H1 (cell line): ENCODE measurements around the gene LHPP. TPM values are rescaled to one million over a fixed set of nuclear protein-coding genes. Genes with fewer than 3 reads are reported as not detected.
A peak's percentile ranks its signal among the peaks of the same experiment; 100 is the strongest.

Experiments used
- CTCF ChIA-PET: fragments of 300-600 bp; sonication (Branson Sonifier 250); formaldehyde crosslinking; loops from one replicate; lab custom pipeline; 2021; ENCODE audit not compliant: partially characterized antibody; lab: Charles Lee
- POLR2A ChIA-PET: fragments of 300-600 bp; sonication (Branson Sonifier 250); formaldehyde crosslinking; loops from one replicate; lab custom pipeline; 2021; ENCODE audit warnings: inconsistent platforms; ENCODE audit not compliant: partially characterized antibody; lab: Charles Lee
- DNase-seq, 2 experiments: peaks; one replicate each; pipeline versions ENCODE4 v3.0.0 to v3.0.0-alpha.2; 2010 to 2022; ENCODE audit warnings: low spot score in 2 of 2, low read depth in 1 of 2, mixed read lengths in 1 of 2
- FAIRE-seq: peaks from 2 replicates; lab custom pipeline; 2011; peaks lifted over from hg19 to GRCh38; lab: Jason Lieb, UNC
- H2AFZ ChIP-seq: 2 replicates; pipeline ENCODE4 v1.8.1; 2012; ENCODE audit warnings: low read length, inconsistent platforms
- H2AK5ac ChIP-seq: 2 replicates; pipeline ENCODE4 v1.6.1; 2013; ENCODE audit warnings: low read depth, low read length
- H2BK120ac ChIP-seq: replicated peaks from 2 replicates; pipeline ENCODE3; 2013; ENCODE audit warnings: low read depth, low read length, inconsistent platforms
- H2BK12ac ChIP-seq: 2 replicates; pipeline ENCODE4 v1.6.1; 2013; ENCODE audit warnings: low read depth, low read length
- H2BK15ac ChIP-seq: 2 replicates; pipeline ENCODE4 v1.6.1; 2013; ENCODE audit warnings: low read length
- H2BK20ac ChIP-seq: 2 replicates; pipeline ENCODE4 v1.6.1; 2013; ENCODE audit warnings: low read length
- H2BK5ac ChIP-seq: 2 replicates; pipeline ENCODE4 v1.6.1; 2013; ENCODE audit warnings: low read depth, low read length
- H3K14ac ChIP-seq: 2 replicates; pipeline ENCODE4 v1.6.1; 2013; ENCODE audit warnings: inconsistent platforms; ENCODE audit not compliant: insufficient read length
- H3K18ac ChIP-seq: 2 replicates; pipeline ENCODE4 v1.6.1; 2013; ENCODE audit warnings: low read length; ENCODE audit errors: extremely low read depth
- H3K23ac ChIP-seq: 2 replicates; pipeline ENCODE4 v1.6.1; 2013; ENCODE audit warnings: inconsistent platforms; ENCODE audit not compliant: insufficient read length
- H3K23me2 ChIP-seq: 2 replicates; pipeline ENCODE4 v1.6.1; 2013; ENCODE audit warnings: low read depth, low read length
- H3K27ac ChIP-seq: 2 replicates; pipeline ENCODE4 v1.6.1; 2011; ENCODE audit warnings: low read depth, low read length, inconsistent platforms
- H3K27me3 ChIP-seq, 4 experiments: replicated peaks in 1 of 4; 1 replicate in 1 of 4; 2 replicates in 3 of 4; pipeline versions ENCODE4 v1.6.1 to v1.8.1; 2011 to 2013; ENCODE audit warnings: low read length in 3 of 4, mild to moderate bottlenecking in 3 of 4, inconsistent platforms in 2 of 4, mixed read lengths in 2 of 4, moderate library complexity in 1 of 4; ENCODE audit not compliant: control insufficient read depth in 3 of 4, insufficient read depth in 3 of 4; ENCODE audit errors: extremely low read depth in 1 of 4
- H3K36me3 ChIP-seq, 4 experiments: 2 replicates each; pipeline versions ENCODE4 v1.6.1 to v1.8.1; 2011 to 2013; ENCODE audit warnings: mild to moderate bottlenecking in 4 of 4, low read length in 3 of 4, moderate library complexity in 2 of 4, control low read depth in 1 of 4, inconsistent platforms in 1 of 4; ENCODE audit not compliant: insufficient read depth in 4 of 4, control insufficient read depth in 2 of 4
- H3K4ac ChIP-seq: replicated peaks from 2 replicates; pipeline ENCODE3; 2013; ENCODE audit warnings: low read length, low read depth, mixed read lengths, inconsistent platforms; ENCODE audit not compliant: insufficient read length
- H3K4me1 ChIP-seq, 4 experiments: replicated peaks in 1 of 4; 1 replicate in 1 of 4; 2 replicates in 3 of 4; pipeline versions ENCODE4 v1.6.1 to v1.8.1; 2011 to 2013; ENCODE audit warnings: low read length in 3 of 4, inconsistent platforms in 2 of 4, mixed read lengths in 1 of 4; ENCODE audit not compliant: insufficient read depth in 4 of 4, control insufficient read depth in 3 of 4
- H3K4me2 ChIP-seq, 2 experiments: 2 replicates each; pipeline versions ENCODE4 v1.6.1 to v1.8.1; 2011 to 2013; ENCODE audit warnings: low read depth in 2 of 2, low read length in 2 of 2, control low read depth in 1 of 2, inconsistent platforms in 1 of 2, mild to moderate bottlenecking in 1 of 2; ENCODE audit not compliant: insufficient read depth in 1 of 2
- H3K4me3 ChIP-seq, 4 experiments: fragments of 200-600, 300-600 bp in 1 of 4; sonication (generic), shearing (Covaris generic), sonication (Bioruptor Twin) in 1 of 4; 2 replicates each; pipeline versions ENCODE4 v1.5.1 to v1.8.1; 2011 to 2016; ENCODE audit warnings: low read length in 4 of 4, low read depth in 3 of 4, control low read depth in 2 of 4, inconsistent platforms in 2 of 4, mild to moderate bottlenecking in 2 of 4, mixed read lengths in 1 of 4, moderate library complexity in 1 of 4; ENCODE audit not compliant: insufficient read depth in 2 of 4; ENCODE audit errors: extremely low read depth in 1 of 4
- H3K56ac ChIP-seq: replicated peaks from 2 replicates; pipeline ENCODE3; 2013; ENCODE audit warnings: low read depth, mild to moderate bottlenecking, mixed read lengths, low read length, inconsistent platforms; ENCODE audit not compliant: insufficient read length
- H3K79me1 ChIP-seq: 2 replicates; pipeline ENCODE4 v1.6.1; 2013; ENCODE audit warnings: low read depth, low read length, control low read depth
- H3K79me2 ChIP-seq, 2 experiments: 2 replicates each; pipeline versions ENCODE4 v1.6.1 to v1.8.1; 2012 to 2013; ENCODE audit warnings: low read length in 2 of 2, mild to moderate bottlenecking in 2 of 2, inconsistent platforms in 1 of 2; ENCODE audit not compliant: insufficient read depth in 2 of 2, control insufficient read depth in 1 of 2
- H3K9ac ChIP-seq, 4 experiments: replicated peaks in 1 of 4; 1 replicate in 1 of 4; 2 replicates in 3 of 4; pipeline versions ENCODE4 v1.6.1 to v1.8.1; 2011 to 2013; ENCODE audit warnings: low read depth in 3 of 4, low read length in 3 of 4, control low read depth in 2 of 4, mild to moderate bottlenecking in 2 of 4, moderate library complexity in 2 of 4, inconsistent platforms in 1 of 4; ENCODE audit errors: extremely low read depth in 1 of 4
- H3K9me3 ChIP-seq, 2 experiments: 2 replicates each; pipeline versions ENCODE4 v1.6.1 to v1.8.1; 2012 to 2013; ENCODE audit warnings: mild to moderate bottlenecking in 2 of 2, moderate library complexity in 2 of 2, control low read depth in 1 of 2, inconsistent platforms in 1 of 2, low read depth in 1 of 2, low read length in 1 of 2, mixed read lengths in 1 of 2; ENCODE audit not compliant: insufficient read depth in 2 of 2
- H4K20me1 ChIP-seq, 2 experiments: replicated peaks in 1 of 2; 2 replicates each; pipeline versions ENCODE3 to v1.8.1; 2011 to 2013; ENCODE audit warnings: inconsistent platforms in 2 of 2, low read length in 2 of 2, mild to moderate bottlenecking in 1 of 2; ENCODE audit not compliant: insufficient read depth in 2 of 2, control insufficient read depth in 1 of 2
- H4K5ac ChIP-seq: 2 replicates; pipeline ENCODE4 v1.6.1; 2013; ENCODE audit warnings: low read length, low read depth, mixed read lengths, inconsistent platforms; ENCODE audit not compliant: insufficient read length
- H4K8ac ChIP-seq: 2 replicates; pipeline ENCODE4 v1.8.0; 2013; ENCODE audit warnings: mild to moderate bottlenecking, moderate library complexity, low read length, inconsistent platforms; ENCODE audit not compliant: insufficient read depth; ENCODE audit errors: extremely low read depth
- H4K91ac ChIP-seq: replicated peaks from 2 replicates; pipeline ENCODE3; 2013; ENCODE audit warnings: low read length, mixed read lengths, inconsistent platforms; ENCODE audit not compliant: insufficient read length
- ASH2L ChIP-seq: fragments of 200-600, 300-600 bp; sonication (generic); IDR thresholded peaks from one replicate; pipeline ENCODE4 v1.7.1; 2017; ENCODE audit warnings: low read length
- ATF2 ChIP-seq: IDR thresholded peaks from 2 replicates; pipeline ENCODE4 v1.6.1; 2012; ENCODE audit warnings: low read length, inconsistent platforms
- CHD2 ChIP-seq: IDR thresholded peaks from 2 replicates; pipeline ENCODE4 v1.6.1; 2012; ENCODE audit warnings: low read length, improper control_type of control experiment
- E2F6 ChIP-seq: IDR thresholded peaks from 2 replicates; pipeline ENCODE4 v1.6.1; 2012; ENCODE audit warnings: inconsistent platforms
- KDM4A ChIP-seq: IDR thresholded peaks from one replicate; pipeline ENCODE4 v1.7.1; 2012; ENCODE audit warnings: low read depth, mild to moderate bottlenecking, moderate library complexity, low read length, inconsistent platforms; ENCODE audit not compliant: severe bottlenecking
- PHF8 ChIP-seq: fragments of 200-600 bp; sonication (generic); conservative IDR thresholded peaks from 2 replicates; pipeline ENCODE4 v1.7.1; 2012; ENCODE audit warnings: low read depth, mild to moderate bottlenecking, inconsistent platforms, low read length, moderate library complexity
- RAD21 ChIP-seq, 2 experiments: IDR thresholded peaks in 1 of 2; conservative IDR thresholded peaks in 1 of 2; 2 replicates each; pipeline ENCODE4 v1.6.1; 2011; ENCODE audit warnings: low read depth in 2 of 2, low read length in 2 of 2, improper control_type of control experiment in 1 of 2, inconsistent platforms in 1 of 2, mild to moderate bottlenecking in 1 of 2, moderate library complexity in 1 of 2
- RNF2 ChIP-seq: fragments of 200-900, 300-1000 bp; sonication (generic); IDR thresholded peaks from 2 replicates; pipeline ENCODE4 v1.7.1; 2016; ENCODE audit warnings: borderline replicate concordance, low read depth, mild to moderate bottlenecking, antibody characterized with exemption, low read length; ENCODE audit not compliant: poor library complexity, severe bottlenecking; ENCODE audit errors: missing control alignments
- SIX5 ChIP-seq: IDR thresholded peaks from 2 replicates; pipeline ENCODE4 v1.6.1; 2011; ENCODE audit warnings: mild to moderate bottlenecking, low read depth, low read length
- SUZ12 ChIP-seq: fragments of 200-600 bp; sonication (generic); IDR thresholded peaks from 2 replicates; pipeline ENCODE4 v1.6.1; 2012; ENCODE audit warnings: mild to moderate bottlenecking, inconsistent platforms, low read length, moderate library complexity, mixed read lengths
- WGBS, 2 experiments: shearing (Covaris generic) in 1 of 2; methylation state at CpG; one replicate each; pipeline versions ENCODE4 v1.1.6 to v1.1.7; 2013 to 2015; ENCODE audit warnings: low lambda C conversion rate in 2 of 2, mixed read lengths in 2 of 2, inconsistent platforms in 1 of 2, low coverage in 1 of 2, missing lambda C conversion rate in 1 of 2; ENCODE audit not compliant: insufficient replicate concordance in 2 of 2, insufficient coverage in 1 of 2, insufficient read length in 1 of 2; ENCODE audit errors: extremely low coverage in 1 of 2, missing lambda C conversion rate in 1 of 2; 5-methylcytosine and 5-hydroxymethylcytosine counted together
- polyA plus RNA-seq, 7 experiments: library from polyadenylated mRNA; depleted of rRNA in 3 of 7; stranded (reverse) in 5 of 7; unstranded in 2 of 7; fragments of >200 nt in 5 of 7; fragments of 200-250 nt in 2 of 7; gene quantifications; 1 replicate in 5 of 7; 2 replicates in 1 of 7; 4 replicates in 1 of 7; pipeline versions ENCODE4 v1.2.1 to v1.2.3, GENCODE V29; 2011 to 2013; ENCODE audit warnings: missing spikeins in 2 of 7, mixed read lengths in 2 of 7
- total RNA-seq: library from RNA; stranded (reverse); fragmentation: NEBNext Ultra II Directional; extraction: Animal tissue kit (Norgen Biotek cat#: 25700); gene quantifications from 2 replicates; pipeline ENCODE4 v1.2.1, GENCODE V29; 2021

The LHPP gene
- total and polyA plus RNA-seq, 2 of the 8 experiments (the other 6 are each of a cell fraction or from before 2014, with no cell fraction given): 26.0 to 45.0 TPM

- Histone ChIP-seq H4K20me1 (peaks cover 0 to 15% of the 10 kb centered on the region in 2 experiments), H4K5ac (no peak overlapping the region), H3K36me3 (peaks cover 0 to 2% (median 0%) of the 10 kb centered on the region in 4 experiments; a peak in 1 of 8 replicates), H3K27me3 (peaks cover 1 to 50% (median 38%) of the 10 kb centered on the region in 4 experiments), H3K4me1 (peaks cover 17 to 39% (median 31%) of the 10 kb centered on the region in 4 experiments), H3K79me1 (no peaks in the 10 kb centered on the region), H2AFZ (no peak overlapping the region), H4K91ac (peak overlapping the region; percentile 85), H3K18ac (no peak overlapping the region), H3K4ac (no peak overlapping the region), H3K9ac (no peak overlapping the region), H3K79me2 (no peaks in the 10 kb centered on the region), H4K8ac (peak overlapping the region; percentile 40; the same call in 1 of the 2 replicates), H2BK120ac (peak overlapping the region; percentile 63), H3K27ac (no peak overlapping the region; the same call in 1 of the 2 replicates), H2BK20ac (peak overlapping the region; percentile 16; the same call in 1 of the 2 replicates), H3K4me2 (peak overlapping the region; percentile 92 to 96), H3K14ac (no peak overlapping the region), H2AK5ac (no peak overlapping the region), H3K4me3 (peak overlapping the region; percentile 45 to 72 (median 61); a peak in 5 of 8 replicates), H3K23me2 (peaks cover 23% of the 10 kb centered on the region), H2BK15ac (no peak overlapping the region), H3K23ac (no peak overlapping the region), H3K9me3 (no peaks in the 10 kb centered on the region), H3K56ac (no peak overlapping the region), H2BK12ac (no peak overlapping the region), H2BK5ac (no peak overlapping the region; the same call in 1 of the 2 replicates)
- FAIRE-seq: no peak
- POLR2A ChIA-PET: interaction anchor here (1.0 to 6.5 kb wide), 5 partner anchors 10 to 32 kb away, joined by 3 to 43 read pairs (median 13); partner anchors contain the start of genes LHPP and OAT
- 27% methylated on average over 5 of the region's 5 CpGs; no CpG with 5 or more reads in 1 of the 2 experiments for WGBS, 2 experiments
- DNase-seq: no peak
- TF ChIP-seq ASH2L (no peak), KDM4A (peak; percentile 3), SUZ12 (peak; percentile 27; the same call in 1 of the 2 replicates), RAD21 (IDR thresholded peaks at IDR 0.05 in 1 of 2, conservative IDR thresholded peaks at IDR 0.05 in 1 of 2; ENCODE audit: low read depth in 2 of 2, low read length in 2 of 2) (no peak), ATF2 (no peak), PHF8 (no peak), CHD2 (no peak), SIX5 (no peak), E2F6 (no peak), RNF2 (no peak)
- CTCF ChIA-PET: interaction anchor here (1.8 to 2.0 kb wide), 2 partner anchors 11 kb away, joined by 9 to 14 read pairs; partner anchors contain the start of gene LHPP
These were observed 10.9 kb upstream of the LHPP start for GRCh38 chr10:124450783-124451057.
